K562 (cell line): ENCODE measurements around the gene TPCN1. TPM values are rescaled to one million over a fixed set of nuclear protein-coding genes. Genes with fewer than 3 reads are reported as not detected.

ENCODE experiments used
- ATAC-seq: fragments of 200-7000 bp; cut with Tn5 transposase; 3 replicates; pipeline ENCODE4 v1.9.1; 2020; ENCODE audit warnings: moderate library complexity
- BruUV-seq: library from RNA; stranded (reverse); fragments of 400-500 nt; replicated peaks from 2 replicates; lab custom pipeline; 2021; lab: Mats Ljungman, UMichigan
- CTCF ChIA-PET: fragments of 300-600 bp; formaldehyde crosslinking; extraction: SDS; loops from one replicate; lab custom pipeline; 2021; ENCODE audit warnings: low intra/inter-chr PET ratio; lab: Yijun Ruan, JAX
- POLR2A ChIA-PET: fragments of 300-600, 350-650 bp; sonication (Branson Sonifier 250); formaldehyde crosslinking; extraction: SDS; loops from one replicate; lab custom pipeline; 2021; ENCODE audit warnings: antibody characterized with exemption, inconsistent platforms; lab: Yijun Ruan, JAX
- DNase-seq, 4 experiments: peaks; one replicate each; pipeline versions ENCODE4 v3.0.0 to v3.0.0-alpha.2; 2011 to 2018; ENCODE audit warnings: low spot score in 3 of 4, mixed read lengths in 3 of 4; ENCODE audit errors: extremely low read depth in 1 of 4
- FAIRE-seq: peaks from 2 replicates; lab custom pipeline; 2011; peaks lifted over from hg19 to GRCh38; lab: Jason Lieb, UNC
- H2AFZ ChIP-seq: 2 replicates; pipeline ENCODE4 v1.6.0; 2011; ENCODE audit warnings: low read depth, low read length, control low read depth, inconsistent platforms
- H3K27ac ChIP-seq: fragments of 200-600 bp; 3 replicates; pipeline ENCODE4 v1.8.0; 2011; ENCODE audit warnings: low read depth, mild to moderate bottlenecking, control low read depth, inconsistent platforms, low read length, moderate library complexity, mixed read lengths; ENCODE audit errors: extremely low read depth
- H3K27me3 ChIP-seq, 2 experiments: fragments of 300-600 bp in 1 of 2; 2 replicates in 1 of 2; 3 replicates in 1 of 2; pipeline versions ENCODE4 v1.6.0 to v1.8.0; 2011; ENCODE audit warnings: inconsistent platforms in 2 of 2, low read length in 2 of 2, mild to moderate bottlenecking in 1 of 2, mixed read lengths in 1 of 2, moderate library complexity in 1 of 2; ENCODE audit not compliant: control insufficient read depth in 2 of 2, insufficient read depth in 2 of 2
- H3K36me3 ChIP-seq: fragments of 300-600 bp; 3 replicates; pipeline ENCODE4 v1.8.0; 2011; ENCODE audit warnings: mild to moderate bottlenecking, low read length, inconsistent platforms; ENCODE audit not compliant: control insufficient read depth, insufficient read depth
- H3K4me1 ChIP-seq, 2 experiments: fragments of 200-600 bp in 1 of 2; replicated peaks in 1 of 2; 2 replicates in 1 of 2; 3 replicates in 1 of 2; pipeline versions ENCODE4 v1.5.1 to v1.8.0; 2011; ENCODE audit warnings: inconsistent platforms in 2 of 2, low read length in 2 of 2, mild to moderate bottlenecking in 1 of 2, mixed read lengths in 1 of 2, moderate library complexity in 1 of 2; ENCODE audit not compliant: control insufficient read depth in 2 of 2, insufficient read depth in 2 of 2
- H3K4me2 ChIP-seq: 2 replicates; pipeline ENCODE4 v1.6.1; 2011; ENCODE audit warnings: low read length, control low read depth, inconsistent platforms, mixed read lengths; ENCODE audit not compliant: insufficient read depth
- H3K4me3 ChIP-seq: fragments of 200-600 bp; sonication (generic), shearing (Covaris generic); 2 replicates; pipeline ENCODE4 v1.5.1; 2016; ENCODE audit warnings: control low read depth, inconsistent platforms
- H3K79me2 ChIP-seq: fragments of 200-600 bp; 3 replicates; pipeline ENCODE4 v1.8.0; 2011; ENCODE audit warnings: low read length, inconsistent platforms; ENCODE audit not compliant: control insufficient read depth, insufficient read depth
- H3K9ac ChIP-seq, 2 experiments: 2 replicates each; pipeline versions ENCODE4 v1.6.0 to v1.6.1; 2011; ENCODE audit warnings: low read depth in 2 of 2, low read length in 2 of 2, control low read depth in 1 of 2, inconsistent platforms in 1 of 2, mild to moderate bottlenecking in 1 of 2, mixed read lengths in 1 of 2; ENCODE audit not compliant: insufficient read depth in 1 of 2
- H3K9me1 ChIP-seq: one replicate; pipeline ENCODE4 v1.6.0; 2011; ENCODE audit warnings: inconsistent platforms, mild to moderate bottlenecking, low read length, moderate library complexity; ENCODE audit not compliant: control insufficient read depth, insufficient read depth
- H3K9me3 ChIP-seq: replicated peaks from 2 replicates; pipeline ENCODE4 v1.5.1; 2011; ENCODE audit warnings: low read depth, low read length, inconsistent platforms; ENCODE audit not compliant: control insufficient read depth, insufficient read depth
- H4K20me1 ChIP-seq: replicated peaks from 2 replicates; pipeline ENCODE4 v1.6.1; 2011; ENCODE audit warnings: low read length, inconsistent platforms, mixed read lengths; ENCODE audit not compliant: control insufficient read depth, insufficient read depth
- BRD4 ChIP-seq: fragments of 200-600 bp; sonication (generic); IDR thresholded peaks from 2 replicates; pipeline ENCODE4 v1.6.1; 2017; ENCODE audit warnings: inconsistent platforms
- BRD9 ChIP-seq: fragments of 450-650 bp; IDR thresholded peaks from 2 replicates; pipeline ENCODE4 v1.6.1; 2018; ENCODE audit warnings: low read depth; ENCODE audit not compliant: partially characterized antibody
- BRF1 ChIP-seq: IDR thresholded peaks from 3 replicates; pipeline ENCODE4 v1.6.1; 2011; ENCODE audit warnings: borderline replicate concordance, mild to moderate bottlenecking; ENCODE audit not compliant: insufficient read length; ENCODE audit errors: extremely low read depth
- E2F4 ChIP-seq: sonication (generic); formaldehyde crosslinking; IDR thresholded peaks from 2 replicates; pipeline ENCODE4 v1.8.0; 2022; ENCODE audit warnings: mild to moderate bottlenecking, low read depth, missing genetic modification reagents
- GATAD2B ChIP-seq: fragments of 450-650 bp; IDR thresholded peaks from 2 replicates; pipeline ENCODE4 v1.6.1; 2017; ENCODE audit warnings: mild to moderate bottlenecking, borderline replicate concordance
- MAFF ChIP-seq: IDR thresholded peaks from 2 replicates; pipeline ENCODE4 v1.6.1; 2012; ENCODE audit warnings: low read length, improper control_type of control experiment
- MAFK ChIP-seq: IDR thresholded peaks from 2 replicates; pipeline ENCODE4 v1.6.1; 2011; ENCODE audit warnings: low read length, improper control_type of control experiment
- MLX ChIP-seq, 2 experiments: fragments of 450-650 bp in 1 of 2; sonication (generic) in 1 of 2; formaldehyde crosslinking; conservative IDR thresholded peaks; 2 replicates each; pipeline versions ENCODE4 v1.4.0 to v1.8.1; 2020 to 2022; ENCODE audit warnings: mild to moderate bottlenecking in 1 of 2, missing genetic modification reagents in 1 of 2
- RBFOX2 ChIP-seq: fragments of 200-400 bp; formaldehyde crosslinking; IDR thresholded peaks from 2 replicates; pipeline ENCODE4 v1.6.1; 2017; ENCODE audit warnings: low read depth, mild to moderate bottlenecking, low read length, moderate library complexity
- RCOR1 ChIP-seq, 2 experiments: IDR thresholded peaks; 2 replicates each; pipeline ENCODE4 v1.6.1; 2012; ENCODE audit warnings: low read depth in 2 of 2, low read length in 2 of 2, borderline replicate concordance in 1 of 2, improper control_type of control experiment in 1 of 2
- SMAD2 ChIP-seq: fragments of 150-350 bp; IDR thresholded peaks from 2 replicates; pipeline ENCODE4 v1.6.1; 2014; ENCODE audit warnings: low read depth, mild to moderate bottlenecking, low read length
- TEAD4 ChIP-seq, 2 experiments: sonication (generic) in 1 of 2; formaldehyde crosslinking in 1 of 2; IDR thresholded peaks; 2 replicates each; pipeline versions ENCODE4 v1.6.1 to v1.8.0; 2012 to 2022; ENCODE audit warnings: borderline replicate concordance in 1 of 2, inconsistent platforms in 1 of 2, low read length in 1 of 2, mild to moderate bottlenecking in 1 of 2, missing genetic modification reagents in 1 of 2
- XRCC3 ChIP-seq: fragments of 450-650 bp; IDR thresholded peaks from 2 replicates; pipeline ENCODE4 v1.6.1; 2017; ENCODE audit warnings: mild to moderate bottlenecking, moderate library complexity
- ZBTB17 ChIP-seq: fragments of 450-650 bp; formaldehyde crosslinking; IDR thresholded peaks from 2 replicates; pipeline ENCODE4 v1.4.0; 2020; ENCODE audit warnings: mild to moderate bottlenecking
- ZNF316 ChIP-seq: fragments of 450-650 bp; IDR thresholded peaks from 2 replicates; pipeline ENCODE4 v1.6.1; 2016
- WGBS: fragments of 100-300 bp; shearing (Covaris generic); methylation state at CpG from one replicate; pipeline ENCODE4 v1.1.6; 2016; ENCODE audit warnings: low coverage, mixed read lengths; ENCODE audit not compliant: insufficient coverage; ENCODE audit errors: missing lambda C conversion rate; 5-methylcytosine and 5-hydroxymethylcytosine counted together
- in situ Hi-C: fragments of 300-500 bp; cut with MboI; formaldehyde crosslinking; loops from 4 replicates; pipeline ENCODE4 v1.15.0; 2018; ENCODE audit warnings: inconsistent platforms, mixed read lengths
- intact Hi-C: fragments of 100-400 bp; cut with micrococcal nuclease; formaldehyde crosslinking; loops from 2 replicates; pipeline ENCODE4 v1.14.2; 2022
- polyA plus RNA-seq, 8 experiments: library from polyadenylated mRNA; depleted of rRNA in 4 of 8; stranded (reverse) in 5 of 8; unstranded in 3 of 8; fragments of >200 nt; fragmentation: Nextera tagmentation in 2 of 8; fragmentation: Illumina TruSeq in 1 of 8; extraction: Ambion mirVana in 2 of 8; extraction: Trizol in 1 of 8; gene quantifications; 2 replicates each; pipeline versions ENCODE4 v1.2.1 to v1.2.3, GENCODE V29; 2011 to 2014; ENCODE audit warnings: inconsistent platforms in 1 of 8, missing spikeins in 1 of 8
- total RNA-seq, 7 experiments: library from RNA; depleted of rRNA in 6 of 7; stranded (reverse); fragments of >200 nt in 6 of 7; fragmentation: Illumina TruSeq in 2 of 7; extraction: Trizol in 2 of 7; gene quantifications; 2 replicates each; pipeline versions ENCODE4 v1.2.1 to v1.2.3, GENCODE V29; 2011 to 2021; ENCODE audit warnings: low replicate concordance in 1 of 7

The TPCN1 gene
- total and polyA plus RNA-seq, 9 of the 15 experiments (the other 6 are each of a cell fraction or from before 2014, with no cell fraction given): 0.80 to 23.8 (median 7.4) TPM

- H3K4me1 ChIP-seq: peaks cover 2 to 8% of the 10 kb centered on the region in 2 experiments; a peak in 3 of 5 replicates
- in situ Hi-C loops: no loop called here
- no peaks in the 10 kb centered on the region for H3K27me3 ChIP-seq
- H3K79me2 ChIP-seq: no peaks in the 10 kb centered on the region
- BruUV-seq: no TSS peak
- no peak overlapping the region for H3K4me2 ChIP-seq
- POLR2A ChIA-PET: no interaction called here
- H3K9me3 ChIP-seq: no peaks in the 10 kb centered on the region
- H4K20me1 ChIP-seq: no peaks in the 10 kb centered on the region
- no peak overlapping the region for H3K9ac ChIP-seq
- FAIRE-seq (no peak), DNase-seq (no peak), ATAC-seq (no peak)
- WGBS: 90% methylated on average over 11 of the region's 12 CpGs
- H3K4me3 ChIP-seq: no peak overlapping the region
- H3K9me1 ChIP-seq: no peaks in the 10 kb centered on the region
- TF ChIP-seq RBFOX2 (0 out of 2 replicates have a peak, but pooled peaks have one; percentile 12), TEAD4 (IDR thresholded peaks at IDR 0.05; ENCODE audit: low read length) (no peak), TEAD4 (CRISPR knock-in tag; IDR thresholded peaks at IDR 0.05; ENCODE audit: borderline replicate concordance) (no peak)
- TF ChIP-seq, all 486 proteins: peak for 1
- Histone ChIP-seq H3K27ac (no peak overlapping the region), H2AFZ (no peak overlapping the region), H3K36me3 (peaks cover 60% of the 10 kb centered on the region)
- intact Hi-C loops: no loop called here
- CTCF ChIA-PET: no interaction called here
These were observed 99.1 kb downstream of the TPCN1 start for GRCh38 chr12:113320401-113320800.

- Histone ChIP-seq H3K27ac (no peak overlapping the region), H3K4me2 (no peak overlapping the region), H3K79me2 (no peaks in the 10 kb centered on the region), H3K9me3 (no peaks in the 10 kb centered on the region), H3K27me3 (no peaks in the 10 kb centered on the region), H2AFZ (no peak overlapping the region), H3K4me1 (peaks cover 2 to 8% of the 10 kb centered on the region in 2 experiments; a peak in 3 of 5 replicates), H3K9ac (no peak overlapping the region), H3K9me1 (no peaks in the 10 kb centered on the region), H4K20me1 (no peaks in the 10 kb centered on the region), H3K36me3 (peaks cover 56% of the 10 kb centered on the region), H3K4me3 (no peak overlapping the region)
- FAIRE-seq (no peak), ATAC-seq (no peak), DNase-seq (no peak)
- no TSS peak for BruUV-seq
- WGBS: 78% methylated on average over 2 of the region's 2 CpGs
- intact Hi-C loops (no loop called here), in situ Hi-C loops (no loop called here)
- POLR2A ChIA-PET: interaction anchor here (0.6 kb wide), 2 partner anchors 13 to 131 kb away, joined by 3 to 4 read pairs; no protein-coding TSS in a partner anchor
- CTCF ChIA-PET: no interaction called here
- TF ChIP-seq ZBTB17 (CRISPR knock-in tag) (no peak), GATAD2B (no peak), XRCC3 (no peak), MLX (CRISPR knock-in tag; conservative IDR thresholded peaks at IDR 0.05) (no peak), BRF1 (no peak), RCOR1 (IDR thresholded peaks at IDR 0.05; ENCODE audit: borderline replicate concordance in 1 of 2, low read depth in 2 of 2, low read length in 2 of 2) (no peak), BRD4 (no peak), SMAD2 (no peak), MAFK (peak; percentile 36; the same call in 1 of the 2 replicates), BRD9 (no peak), ZNF316 (peak; percentile 81), E2F4 (no peak), MAFF (peak; percentile 26; the same call in 1 of the 2 replicates)
These were observed 101.1 kb downstream of the TPCN1 start for GRCh38 chr12:113322343-113322742.
